Small intestine (tissue), 7 donors: ENCODE results near the gene MEGF11. TPM values are rescaled to one million over a fixed set of nuclear protein-coding genes. Genes with fewer than 3 reads are reported as not detected.
A peak's percentile ranks its signal among the peaks of the same experiment; 100 is the strongest.

Source experiments
- DNase-seq, 2 donors: peaks; one replicate each; pipeline versions ENCODE4 v3.0.0 to v3.0.0-alpha.2; 2013
- FAIRE-seq: peaks from 2 replicates; lab custom pipeline; 2012; peaks lifted over from hg19 to GRCh38; lab: Jason Lieb, UNC
- H3K27ac ChIP-seq, 3 donors: one replicate each; pipeline ENCODE4 v1.5.1; 2013; ENCODE audit warnings: low read length in 2 of 3, mild to moderate bottlenecking in 2 of 3, control low read depth in 1 of 3, inconsistent platforms in 1 of 3, low read depth in 1 of 3, moderate library complexity in 1 of 3
- H3K27me3 ChIP-seq, 3 donors: one replicate each; pipeline ENCODE4 v1.6.1; 2013; ENCODE audit warnings: low read length in 3 of 3, inconsistent platforms in 1 of 3; ENCODE audit not compliant: control insufficient read depth in 3 of 3, insufficient read depth in 3 of 3
- H3K36me3 ChIP-seq, 3 donors: one replicate each; pipeline ENCODE4 v1.6.1; 2013; ENCODE audit warnings: low read length in 3 of 3, inconsistent platforms in 1 of 3, low read depth in 1 of 3, mild to moderate bottlenecking in 1 of 3, moderate library complexity in 1 of 3; ENCODE audit not compliant: control insufficient read depth in 3 of 3, insufficient read depth in 2 of 3
- H3K4me1 ChIP-seq, 3 donors: one replicate each; pipeline ENCODE4 v1.6.1; 2013; ENCODE audit warnings: low read length in 2 of 3, inconsistent platforms in 1 of 3, low read depth in 1 of 3, mild to moderate bottlenecking in 1 of 3, moderate library complexity in 1 of 3; ENCODE audit not compliant: control insufficient read depth in 3 of 3, insufficient read depth in 2 of 3
- H3K4me3 ChIP-seq, 3 donors: one replicate each; pipeline ENCODE4 v1.5.1; 2013; ENCODE audit warnings: low read length in 3 of 3, control low read depth in 1 of 3, inconsistent platforms in 1 of 3, low read depth in 1 of 3, mild to moderate bottlenecking in 1 of 3, moderate library complexity in 1 of 3
- H3K9me3 ChIP-seq, 2 donors: one replicate each; pipeline ENCODE4 v1.6.1; 2013; ENCODE audit warnings: low read depth in 1 of 2, low read length in 1 of 2; ENCODE audit not compliant: control insufficient read depth in 2 of 2, insufficient read depth in 1 of 2
- WGBS, 3 donors: extraction: QIAGEN DNeasy Blood & Tissue Kit; methylation state at CpG; one replicate each; pipeline ENCODE4 v1.1.7; 2013; 5-methylcytosine and 5-hydroxymethylcytosine counted together
- polyA plus RNA-seq, 4 donors: library from polyadenylated mRNA; stranded (reverse) in 3 of 4; unstranded in 1 of 4; fragments of 200-250 nt in 3 of 4; fragments of 120-200 nt in 1 of 4; gene quantifications; one replicate each; pipeline versions ENCODE4 v1.2.1 to v1.2.3, GENCODE V29; 2013
- donor health status: healthy with polysubstance abuse.
- donor health status: control.
- donor health status: control.
- donor health status: Bipolar disorder and iron deficiency.
- donor health status: healthy.

Gene MEGF11
- polyA plus RNA-seq, 4 donors = 0.24 to 0.41 TPM; not detected in 2

- Histone ChIP-seq H3K27me3 (peaks cover 0 to 47% (median 26%) of the 10 kb centered on the region in 3 donors), H3K36me3 (no peaks in the 10 kb centered on the region), H3K4me1 (no peaks in the 10 kb centered on the region), H3K9me3 (no peaks in the 10 kb centered on the region), H3K27ac (no peak overlapping the region), H3K4me3 (no peak overlapping the region)
- DNase-seq (no peak), FAIRE-seq (no peak)
- 78 to 83% (median 80%) methylated on average over 5 of the region's 5 CpGs for WGBS, 3 donors
These were observed 285.0 kb downstream of the MEGF11 start for GRCh38 chr15:65968511-65968910.

DNA sequence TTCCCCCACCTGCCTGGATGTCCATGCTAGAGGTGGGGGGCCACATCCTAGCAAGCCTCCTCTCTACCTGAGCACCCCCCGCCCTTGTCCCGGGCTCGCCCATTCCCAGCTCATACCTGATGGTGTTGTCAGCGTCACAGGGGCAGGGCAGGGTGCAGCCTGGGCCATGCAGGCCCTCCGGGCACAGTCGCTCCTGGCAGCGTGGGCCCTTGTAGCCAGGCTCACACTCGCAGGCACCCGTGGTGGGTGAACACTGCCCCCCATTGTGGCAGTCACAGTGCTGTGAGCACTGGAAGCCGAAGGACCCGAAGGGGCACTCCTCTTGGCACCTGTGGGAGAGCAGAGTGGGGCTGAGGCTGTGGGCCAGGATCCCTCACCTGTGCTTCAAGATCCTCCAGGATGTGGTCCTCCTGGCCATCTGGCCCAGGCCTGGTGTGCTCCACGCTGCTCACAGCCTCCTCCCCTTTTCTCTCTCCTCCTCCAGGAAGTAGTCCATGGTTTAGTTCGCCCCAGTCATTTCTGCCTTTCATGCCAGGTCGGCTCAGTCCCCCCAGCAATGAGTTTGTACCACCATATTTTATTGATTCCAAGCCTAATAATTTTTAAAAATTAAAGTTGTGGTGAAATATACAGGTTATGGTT lies 288.6 kb downstream of the MEGF11 start:
- H3K27me3 ChIP-seq = peaks cover 0 to 40% (median 25%) of the 10 kb centered on the region in 3 donors

DNA sequence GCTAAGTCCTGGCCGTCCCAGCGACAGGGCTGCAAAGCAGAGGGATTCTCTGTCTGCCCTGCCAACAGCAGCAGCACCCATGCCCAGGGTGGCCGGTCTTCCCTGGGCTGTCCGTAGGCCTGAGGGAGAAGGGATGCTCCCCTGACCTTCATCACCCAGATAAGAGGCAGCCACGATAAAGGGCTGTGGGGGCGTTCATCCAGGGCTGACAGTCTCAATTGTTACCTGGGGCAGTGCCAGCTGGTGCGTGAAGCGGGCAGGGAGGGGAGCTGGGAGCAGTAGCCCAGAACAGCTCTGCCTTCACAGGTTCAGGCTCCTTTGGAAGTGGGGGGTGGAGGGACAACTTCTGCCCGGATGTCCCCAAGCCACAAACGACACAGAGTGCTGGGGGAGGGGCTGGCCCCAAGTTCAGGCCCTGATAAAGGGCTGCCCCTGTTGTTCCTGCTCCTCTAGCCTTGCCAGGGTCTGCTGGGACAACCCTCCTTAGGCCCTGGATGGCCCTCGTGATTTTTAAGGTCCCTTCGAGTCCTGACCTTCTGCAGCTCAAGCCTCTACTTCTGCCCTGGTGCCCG lies 289.6 kb downstream of the MEGF11 start:
- Histone ChIP-seq H3K9me3 (no peaks in the 10 kb centered on the region), H3K27ac (no peak overlapping the region), H3K27me3 (peaks cover 0 to 31% (median 22%) of the 10 kb centered on the region in 3 donors), H3K36me3 (no peaks in the 10 kb centered on the region), H3K4me3 (no peak overlapping the region), H3K4me1 (no peaks in the 10 kb centered on the region)
- WGBS, 3 donors = 40 to 54% (median 52%) methylated on average over 13 of the region's 13 CpGs
- FAIRE-seq = no peak
- DNase-seq = no peak

More for the DNA sequence above, 288.6 kb downstream of the MEGF11 start:
- DNase-seq (no peak), FAIRE-seq (no peak)
- Histone ChIP-seq H3K4me3 (no peak overlapping the region), H3K4me1 (no peaks in the 10 kb centered on the region), H3K27ac (no peak overlapping the region), H3K9me3 (no peaks in the 10 kb centered on the region), H3K36me3 (no peaks in the 10 kb centered on the region)
- WGBS, 3 donors = 84 to 87% (median 87%) methylated on average over 14 of the region's 14 CpGs

- no peaks in the 10 kb centered on the region for H3K9me3 ChIP-seq
- FAIRE-seq = no peak
- no peaks in the 10 kb centered on the region for H3K4me1 ChIP-seq
- DNase-seq = no peak
- no peak overlapping the region for H3K27ac ChIP-seq
- no peaks in the 10 kb centered on the region for H3K36me3 ChIP-seq
- H3K4me3 ChIP-seq = no peak overlapping the region
- H3K27me3 ChIP-seq = peaks cover 0 to 29% (median 18%) of the 10 kb centered on the region in 3 donors
- 36 to 49% (median 45%) methylated on average over 5 of the region's 5 CpGs for WGBS, 3 donors
These were observed 290.2 kb downstream of the MEGF11 start for GRCh38 chr15:65963358-65963757.

DNA sequence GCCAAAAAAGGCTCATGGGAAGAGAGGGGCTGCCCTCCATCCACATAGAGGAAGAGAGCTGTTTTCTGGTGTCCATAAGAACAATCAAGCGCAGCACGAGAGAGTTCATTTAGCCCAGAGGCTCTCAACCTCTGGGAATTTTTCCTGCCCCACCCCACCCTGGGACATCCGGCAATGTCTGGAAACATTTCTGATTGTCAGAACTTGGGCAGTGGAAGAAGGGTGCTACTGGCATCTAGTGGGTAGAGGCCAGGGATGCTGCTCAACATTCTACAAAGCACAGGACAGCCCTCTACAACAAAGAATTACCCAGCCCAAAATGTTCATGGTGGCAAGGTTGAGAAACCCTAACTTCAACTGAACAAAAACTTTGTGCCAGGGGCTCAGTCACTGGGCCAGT lies 291.4 kb downstream of the MEGF11 start:
- Histone ChIP-seq H3K4me1 (no peaks in the 10 kb centered on the region), H3K9me3 (no peaks in the 10 kb centered on the region), H3K27ac (no peak overlapping the region), H3K27me3 (peaks cover 0 to 23% (median 15%) of the 10 kb centered on the region in 3 donors), H3K4me3 (no peak overlapping the region), H3K36me3 (no peaks in the 10 kb centered on the region)
- WGBS, 3 donors = 31 to 55% (median 43%) methylated on average over 3 of the region's 3 CpGs
- FAIRE-seq (no peak), DNase-seq (peak in 1 of 2 donors; percentile 9)

GRCh38 chr15:65960586-65960985 lies 293.0 kb downstream of the MEGF11 start:
- WGBS, 3 donors = 47 to 55% (median 52%) methylated on average over 3 of the region's 3 CpGs
- peaks cover 0 to 24% (median 15%) of the 10 kb centered on the region in 3 donors for H3K27me3 ChIP-seq
- FAIRE-seq = no peak

DNA sequence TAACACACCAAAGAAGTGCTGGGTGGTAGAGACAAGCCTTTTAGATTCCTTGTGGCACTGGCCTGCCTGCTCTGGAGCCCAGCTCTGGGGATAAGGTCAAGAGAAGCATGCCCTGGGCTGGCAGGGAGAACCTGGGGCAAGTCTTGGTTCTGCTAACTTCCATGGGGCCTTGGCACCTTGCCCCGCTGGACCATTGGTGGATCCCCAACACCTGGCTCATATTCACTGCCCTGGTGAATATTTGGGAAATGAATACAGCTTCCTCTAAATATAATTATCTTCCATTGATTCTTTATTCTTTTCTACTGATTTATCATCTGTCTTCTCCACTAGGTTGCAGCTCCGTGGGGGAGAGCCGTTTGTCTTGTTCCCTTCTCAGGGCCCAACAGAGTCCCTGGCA lies 294.7 kb downstream of the MEGF11 start:
- Histone ChIP-seq H3K4me3 (no peak overlapping the region), H3K27ac (no peak overlapping the region), H3K9me3 (no peaks in the 10 kb centered on the region), H3K36me3 (no peaks in the 10 kb centered on the region), H3K4me1 (no peaks in the 10 kb centered on the region), H3K27me3 (peaks cover 0 to 20% (median 7%) of the 10 kb centered on the region in 3 donors)
- FAIRE-seq = no peak
- 74 to 86% (median 74%) methylated on average over 3 of the region's 3 CpGs for WGBS, 3 donors
- DNase-seq = no peak

More at GRCh38 chr15:65960586-65960985, 293.0 kb downstream of the MEGF11 start:
- H3K36me3 ChIP-seq = no peaks in the 10 kb centered on the region
- DNase-seq = no peak
- no peak overlapping the region for H3K27ac ChIP-seq
- H3K9me3 ChIP-seq = no peaks in the 10 kb centered on the region
- H3K4me1 ChIP-seq = no peaks in the 10 kb centered on the region
- H3K4me3 ChIP-seq = no peak overlapping the region

DNA sequence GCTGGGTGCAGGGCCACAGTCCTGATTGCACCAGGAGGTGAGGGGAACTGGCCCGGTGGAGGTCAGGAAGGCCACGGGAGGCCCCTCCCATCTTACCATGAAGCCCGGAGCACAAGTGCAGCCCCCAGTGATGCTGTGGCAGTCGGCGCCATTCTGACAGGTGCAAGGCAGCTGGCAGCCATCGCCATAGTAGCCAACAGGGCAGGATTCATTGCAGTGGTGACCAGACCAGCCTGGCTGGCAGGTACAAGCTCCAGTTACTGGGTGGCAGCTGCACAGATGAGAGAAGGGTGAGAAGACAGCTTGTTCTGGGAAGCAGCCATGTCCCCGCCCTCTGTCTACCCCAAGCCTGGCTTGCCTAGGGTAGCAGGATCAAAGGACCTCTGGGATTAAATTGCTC lies 296.1 kb downstream of the MEGF11 start:
- Histone ChIP-seq H3K36me3 (no peaks in the 10 kb centered on the region), H3K27ac (no peak overlapping the region), H3K4me3 (no peak overlapping the region), H3K4me1 (no peaks in the 10 kb centered on the region), H3K27me3 (peaks cover 0 to 16% (median 3%) of the 10 kb centered on the region in 3 donors), H3K9me3 (no peaks in the 10 kb centered on the region)
- DNase-seq = no peak
- FAIRE-seq = no peak
- 32 to 63% (median 50%) methylated on average over 7 of the region's 7 CpGs for WGBS, 3 donors
